Kidney epithelial cell (primary cell): ENCODE results near the gene TMEM139. TPM values are rescaled to one million over a fixed set of nuclear protein-coding genes. Genes with fewer than 3 reads are reported as not detected.

Experiments used
- DNase-seq: peaks from one replicate; pipeline ENCODE4 v3.0.0-alpha.2; 2010; ENCODE audit warnings: low read depth
- H3K27me3 ChIP-seq: 2 replicates; pipeline ENCODE4 v1.6.0; 2011; ENCODE audit warnings: low read length; ENCODE audit not compliant: control insufficient read depth, insufficient read depth
- H3K36me3 ChIP-seq: 2 replicates; pipeline ENCODE4 v1.5.1; 2011; ENCODE audit warnings: low read length; ENCODE audit not compliant: control insufficient read depth, insufficient read depth
- H3K4me3 ChIP-seq: 2 replicates; pipeline ENCODE4 v1.5.1; 2011; ENCODE audit warnings: low read depth, mild to moderate bottlenecking, control low read depth, low read length
- total RNA-seq: library from RNA; depleted of rRNA; stranded (reverse); fragments of >200 nt; gene quantifications from 2 replicates; pipeline ENCODE4 v1.2.3, GENCODE V29; 2015
- TF ChIP-seq, protein P1 (sequence below): IDR thresholded peaks from 2 replicates; pipeline ENCODE4 v1.5.1; 2011; ENCODE audit warnings: mild to moderate bottlenecking, moderate library complexity, low read length, control low read depth, inconsistent platforms; ENCODE audit not compliant: insufficient read depth, poor library complexity, severe bottlenecking

TMEM139 gene
- total RNA-seq: 11.9 and 20.5 TPM in 2 replicates

- Histone ChIP-seq H3K4me3 (peak within 1 kb of the TSS; percentile 43), H3K27me3 (no peaks in the 10 kb centered on the region), H3K36me3 (no peaks in the 10 kb centered on the region)
- TF ChIP-seq, protein P1, sequence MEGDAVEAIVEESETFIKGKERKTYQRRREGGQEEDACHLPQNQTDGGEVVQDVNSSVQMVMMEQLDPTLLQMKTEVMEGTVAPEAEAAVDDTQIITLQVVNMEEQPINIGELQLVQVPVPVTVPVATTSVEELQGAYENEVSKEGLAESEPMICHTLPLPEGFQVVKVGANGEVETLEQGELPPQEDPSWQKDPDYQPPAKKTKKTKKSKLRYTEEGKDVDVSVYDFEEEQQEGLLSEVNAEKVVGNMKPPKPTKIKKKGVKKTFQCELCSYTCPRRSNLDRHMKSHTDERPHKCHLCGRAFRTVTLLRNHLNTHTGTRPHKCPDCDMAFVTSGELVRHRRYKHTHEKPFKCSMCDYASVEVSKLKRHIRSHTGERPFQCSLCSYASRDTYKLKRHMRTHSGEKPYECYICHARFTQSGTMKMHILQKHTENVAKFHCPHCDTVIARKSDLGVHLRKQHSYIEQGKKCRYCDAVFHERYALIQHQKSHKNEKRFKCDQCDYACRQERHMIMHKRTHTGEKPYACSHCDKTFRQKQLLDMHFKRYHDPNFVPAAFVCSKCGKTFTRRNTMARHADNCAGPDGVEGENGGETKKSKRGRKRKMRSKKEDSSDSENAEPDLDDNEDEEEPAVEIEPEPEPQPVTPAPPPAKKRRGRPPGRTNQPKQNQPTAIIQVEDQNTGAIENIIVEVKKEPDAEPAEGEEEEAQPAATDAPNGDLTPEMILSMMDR: no peak
- no peak for DNase-seq
Measured at GRCh38 chr7:143284591-143285469, at the start of gene TMEM139. Gene TMEM139, plus strand, starts transcription at chr7:143284958. Its CDS starts 1,000 bp downstream, at chr7:143285958.

DNA sequence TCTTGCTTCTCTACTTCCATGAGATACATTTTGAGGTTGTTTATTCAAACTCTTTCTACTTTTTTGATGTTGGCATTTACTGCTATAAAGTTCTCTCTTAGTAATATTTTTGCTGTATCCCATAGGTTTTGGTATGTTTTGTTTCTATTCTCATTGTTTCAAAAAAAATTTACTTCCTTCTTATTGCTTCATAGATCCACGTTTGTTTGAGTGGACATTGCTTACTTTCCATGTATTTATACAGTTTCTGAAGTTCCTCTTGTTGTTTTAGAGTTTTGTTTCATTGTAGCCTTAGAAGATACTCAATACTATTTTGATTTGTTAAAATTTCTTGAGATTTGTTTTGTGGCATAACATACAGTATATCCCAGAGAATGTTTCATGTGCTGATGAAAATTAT lies 49.2 kb upstream of the TMEM139 start:
- DNase-seq: no peak
- no peaks in the 10 kb centered on the region for H3K27me3 ChIP-seq
- TF ChIP-seq, protein P1: no peak

GRCh38 chr7:143236408-143236990 lies 48.3 kb upstream of the TMEM139 start:
- TF ChIP-seq, protein P1: no peak
- no peak for DNase-seq
- H3K36me3 ChIP-seq: no peaks in the 10 kb centered on the region
- H3K27me3 ChIP-seq: no peaks in the 10 kb centered on the region
- H3K4me3 ChIP-seq: no peak overlapping the region

More for the DNA sequence above, 49.2 kb upstream of the TMEM139 start:
- Histone ChIP-seq H3K4me3 (no peak overlapping the region), H3K36me3 (no peaks in the 10 kb centered on the region)

GRCh38 chr7:143237366-143237765 lies 47.4 kb upstream of the TMEM139 start:
- no peak overlapping the region for H3K4me3 ChIP-seq
- no peak for DNase-seq
- TF ChIP-seq, protein P1: no peak

DNA sequence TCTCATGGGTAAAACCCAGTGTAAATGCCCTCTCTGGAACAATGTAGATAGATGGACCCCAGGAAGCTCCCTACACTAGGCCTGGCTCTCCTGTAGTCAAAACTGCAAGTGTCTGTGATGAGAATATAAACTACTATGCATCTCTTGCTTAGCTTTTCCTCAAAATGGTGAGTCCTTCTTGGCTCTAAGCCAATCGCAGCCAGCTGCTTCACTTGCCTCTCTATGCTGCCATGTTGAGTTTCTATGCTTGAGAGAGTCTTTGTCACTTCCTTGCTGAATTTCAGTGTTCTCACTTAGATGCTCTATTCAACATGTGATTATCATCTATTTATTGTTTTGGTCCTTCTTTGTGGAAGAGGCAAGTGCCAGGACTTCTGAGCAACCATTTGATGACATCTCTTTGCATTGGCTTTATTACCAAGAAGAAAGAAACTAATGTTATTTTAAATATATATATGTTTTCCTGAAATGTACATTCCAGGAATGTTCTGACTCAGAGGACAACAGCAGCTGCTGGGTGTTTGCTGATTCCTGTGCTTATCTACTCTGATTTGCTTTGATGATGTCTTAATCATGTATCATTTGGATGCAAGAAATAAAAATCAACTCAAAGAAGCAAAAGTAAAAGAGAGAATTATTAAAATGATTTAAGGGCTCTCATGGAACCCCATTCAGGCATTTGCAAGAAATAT lies 46.3 kb upstream of the TMEM139 start:
- no peak overlapping the region for H3K4me3 ChIP-seq
- H3K27me3 ChIP-seq: no peaks in the 10 kb centered on the region
- TF ChIP-seq, protein P1: no peak
- DNase-seq: no peak
- no peaks in the 10 kb centered on the region for H3K36me3 ChIP-seq

More at GRCh38 chr7:143237366-143237765, 47.4 kb upstream of the TMEM139 start:
- no peaks in the 10 kb centered on the region for H3K36me3 ChIP-seq
- H3K27me3 ChIP-seq: no peaks in the 10 kb centered on the region
